ENCODE measurements around the gene MAL.

The MAL gene

GRCh38 chr2:95025406-95026319 is at the start of gene MAL:
TSS of gene MAL (plus strand) at chr2:95025708. CDS start at chr2:95025793, 85 bp downstream.
- DNase-seq, result no peak

GRCh38 chr2:94977826-94978225 is 47.7 kb upstream of the MAL start:
- no peak for DNase-seq

- DNase-seq, result no peak
These were observed 46.6 kb upstream of the MAL start for GRCh38 chr2:94978917-94979316.

GRCh38 chr2:94979406-94980375 is 45.8 kb upstream of the MAL start:
- DNase-seq, result no peak

- DNase-seq, result no peak
These were observed 45.1 kb upstream of the MAL start for GRCh38 chr2:94980406-94980805.

- DNase-seq, result no peak
These were observed 43.4 kb upstream of the MAL start for GRCh38 chr2:94982156-94982555.

- peak; percentile 11 for DNase-seq
These were observed 42.8 kb upstream of the MAL start for GRCh38 chr2:94982675-94983074.

- no peak for DNase-seq
These were observed 40.4 kb upstream of the MAL start for GRCh38 chr2:94984964-94985575.

- no peak for DNase-seq
These were observed 39.9 kb upstream of the MAL start for GRCh38 chr2:94985636-94986035.

- DNase-seq, result peak; percentile 41
These were observed 39.0 kb upstream of the MAL start for GRCh38 chr2:94986392-94986963.

- no peak for DNase-seq
These were observed 38.2 kb upstream of the MAL start for GRCh38 chr2:94987074-94988020.

- DNase-seq, result no peak
These were observed 34.6 kb upstream of the MAL start for GRCh38 chr2:94990956-94991355.

- DNase-seq, result no peak
These were observed 33.1 kb upstream of the MAL start for GRCh38 chr2:94992360-94992759.

GRCh38 chr2:94993176-94994062 is 32.1 kb upstream of the MAL start:
- no peak for DNase-seq

- DNase-seq, result no peak
These were observed 31.2 kb upstream of the MAL start for GRCh38 chr2:94994063-94994913.

- DNase-seq, result no peak
These were observed 30.5 kb upstream of the MAL start for GRCh38 chr2:94994914-94995552.

- DNase-seq, result no peak
These were observed 29.8 kb upstream of the MAL start for GRCh38 chr2:94995553-94996304.

Data from fibroblast of skin of right biceps (primary cell).